Epithelial cell of proximal tubule (primary cell): ENCODE data around the gene HAPSTR1. TPM values are rescaled to one million over a fixed set of nuclear protein-coding genes. Genes with fewer than 3 reads are reported as not detected.

Source experiments
- DNase-seq: peaks from one replicate; pipeline ENCODE4 v3.0.0-alpha.2; 2011; ENCODE audit warnings: low read depth
- H3K4me3 ChIP-seq: 2 replicates; pipeline ENCODE4 v1.5.1; 2011; ENCODE audit warnings: low read depth, mild to moderate bottlenecking, low read length
- total RNA-seq: library from RNA; depleted of rRNA; stranded (reverse); fragments of >200 nt; gene quantifications from 2 replicates; pipeline ENCODE4 v1.2.3, GENCODE V29; 2015
- TF ChIP-seq, protein P1 (sequence below): conservative IDR thresholded peaks from 2 replicates; pipeline ENCODE4 v1.5.1; 2012; ENCODE audit warnings: low read depth, mild to moderate bottlenecking, low read length

The HAPSTR1 gene
- total RNA-seq, 1 donor from 2014 or later = 39.3 TPM

DNA sequence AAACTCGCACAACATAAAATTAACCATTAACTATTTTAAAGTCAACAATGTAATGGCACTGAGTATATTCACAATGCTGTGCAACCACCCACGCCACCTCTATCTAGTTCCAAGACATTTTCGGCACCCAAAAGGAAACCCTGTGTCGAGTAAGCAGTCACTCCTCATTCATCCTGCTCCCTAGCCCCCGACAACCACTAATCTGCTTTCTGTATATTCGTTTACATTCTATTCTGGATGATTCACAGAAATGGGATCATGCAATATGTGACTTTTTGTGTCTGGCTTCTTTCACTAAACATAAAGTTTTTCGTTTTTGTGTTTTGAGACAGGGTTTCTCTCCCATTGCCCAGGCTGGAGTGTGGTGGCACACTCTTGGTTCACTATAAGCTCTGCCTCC lies 42.2 kb upstream of the HAPSTR1 start:
- TF ChIP-seq, protein P1, sequence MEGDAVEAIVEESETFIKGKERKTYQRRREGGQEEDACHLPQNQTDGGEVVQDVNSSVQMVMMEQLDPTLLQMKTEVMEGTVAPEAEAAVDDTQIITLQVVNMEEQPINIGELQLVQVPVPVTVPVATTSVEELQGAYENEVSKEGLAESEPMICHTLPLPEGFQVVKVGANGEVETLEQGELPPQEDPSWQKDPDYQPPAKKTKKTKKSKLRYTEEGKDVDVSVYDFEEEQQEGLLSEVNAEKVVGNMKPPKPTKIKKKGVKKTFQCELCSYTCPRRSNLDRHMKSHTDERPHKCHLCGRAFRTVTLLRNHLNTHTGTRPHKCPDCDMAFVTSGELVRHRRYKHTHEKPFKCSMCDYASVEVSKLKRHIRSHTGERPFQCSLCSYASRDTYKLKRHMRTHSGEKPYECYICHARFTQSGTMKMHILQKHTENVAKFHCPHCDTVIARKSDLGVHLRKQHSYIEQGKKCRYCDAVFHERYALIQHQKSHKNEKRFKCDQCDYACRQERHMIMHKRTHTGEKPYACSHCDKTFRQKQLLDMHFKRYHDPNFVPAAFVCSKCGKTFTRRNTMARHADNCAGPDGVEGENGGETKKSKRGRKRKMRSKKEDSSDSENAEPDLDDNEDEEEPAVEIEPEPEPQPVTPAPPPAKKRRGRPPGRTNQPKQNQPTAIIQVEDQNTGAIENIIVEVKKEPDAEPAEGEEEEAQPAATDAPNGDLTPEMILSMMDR = no peak
- no peak overlapping the region for H3K4me3 ChIP-seq
- no peak for DNase-seq

DNA sequence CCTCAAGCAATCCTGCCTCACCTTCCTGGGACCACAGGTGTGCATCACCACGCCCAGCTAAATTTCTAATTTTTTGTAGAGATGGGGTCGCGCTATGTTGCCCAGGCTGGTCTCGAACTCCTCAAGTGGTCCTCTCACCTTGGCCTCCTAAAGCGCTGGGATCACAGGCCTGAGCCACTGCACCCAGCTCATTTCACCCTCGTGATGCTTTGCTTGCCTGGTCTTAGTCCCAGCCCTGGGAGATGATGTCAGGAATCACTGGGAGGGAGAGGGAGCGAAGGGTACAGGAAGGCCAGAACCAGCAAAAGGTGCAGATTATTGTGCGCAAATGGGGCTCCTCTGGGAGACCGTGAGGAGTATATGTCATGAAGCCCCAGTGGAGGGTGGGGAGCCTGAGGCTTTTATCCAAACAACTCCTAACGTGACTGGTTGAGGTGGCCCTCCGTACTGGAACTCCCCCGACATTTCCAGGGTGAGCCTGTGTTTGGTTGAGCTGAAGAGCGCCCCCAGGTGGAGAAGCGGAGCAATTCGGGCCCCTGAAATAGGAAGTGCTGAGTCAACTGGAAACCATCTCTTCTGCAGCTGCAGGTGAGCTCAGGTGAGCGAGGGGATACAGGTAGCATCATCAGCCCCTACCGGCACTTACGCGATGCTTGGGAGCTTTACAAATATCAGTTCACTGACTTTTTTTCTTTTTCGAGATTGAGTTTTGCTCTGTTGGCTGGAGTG lies 41.2 kb upstream of the HAPSTR1 start:
- no peak for DNase-seq
- TF ChIP-seq, protein P1 = peak; percentile 64
- H3K4me3 ChIP-seq = no peak overlapping the region

GRCh38 chr16:9053006-9053601 lies 38.3 kb upstream of the HAPSTR1 start:
- no peak for DNase-seq
- H3K4me3 ChIP-seq = no peak overlapping the region
- TF ChIP-seq, protein P1 = no peak

GRCh38 chr16:9054460-9054859 lies 37.0 kb upstream of the HAPSTR1 start:
- no peak for DNase-seq
- TF ChIP-seq, protein P1 = no peak
- no peak overlapping the region for H3K4me3 ChIP-seq

DNA sequence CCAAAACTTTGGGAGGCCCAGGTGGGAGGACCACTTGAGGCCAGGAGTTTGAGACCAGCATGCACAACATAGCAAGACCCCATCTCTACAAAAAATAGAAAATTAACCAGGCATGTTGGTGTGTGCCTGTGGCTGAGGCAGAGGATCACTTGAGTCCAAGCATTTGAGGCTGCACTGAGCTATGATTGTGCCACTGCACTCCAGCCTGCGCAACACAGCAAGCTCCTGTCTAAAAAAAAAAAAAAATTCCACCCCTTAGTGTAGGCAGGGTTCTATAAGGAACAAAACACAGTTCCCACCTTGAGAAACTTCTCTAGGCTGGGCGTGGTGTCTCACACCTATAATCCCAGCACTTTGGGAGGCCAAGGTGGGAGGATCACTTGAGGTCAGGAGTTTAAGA lies 36.3 kb upstream of the HAPSTR1 start:
- DNase-seq = no peak
- no peak overlapping the region for H3K4me3 ChIP-seq
- TF ChIP-seq, protein P1 = no peak

- TF ChIP-seq, protein P1 = no peak
- H3K4me3 ChIP-seq = no peak overlapping the region
- DNase-seq = no peak
Observed at GRCh38 chr16:9055661-9056060, 35.8 kb upstream of the HAPSTR1 start.

DNA sequence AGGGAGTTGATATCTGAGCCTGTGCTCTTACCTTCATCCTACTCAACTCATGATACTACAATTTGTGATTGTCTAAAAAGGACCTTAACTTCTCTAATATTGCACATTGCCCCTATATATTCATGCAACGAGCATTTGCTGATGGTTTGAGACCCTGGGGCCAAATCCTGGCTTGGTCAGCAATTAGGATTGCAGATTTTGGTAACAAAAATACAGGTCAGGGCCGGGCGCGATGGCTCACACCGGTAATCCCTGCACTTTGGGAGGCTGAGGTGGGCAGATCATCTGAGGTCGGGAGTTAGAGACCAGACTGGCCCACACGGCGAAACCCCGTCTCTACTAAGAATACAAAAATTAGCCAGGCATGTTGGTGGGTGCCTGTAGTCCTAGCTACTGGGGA lies 35.4 kb upstream of the HAPSTR1 start:
- H3K4me3 ChIP-seq = no peak overlapping the region
- no peak for DNase-seq
- TF ChIP-seq, protein P1 = no peak
